HT1080 (cell line): ENCODE results near the gene KIF16B. TPM values are rescaled to one million over a fixed set of nuclear protein-coding genes. Genes with fewer than 3 reads are reported as not detected.

ENCODE experiments used
- DNase-seq: peaks from one replicate; pipeline ENCODE4 v3.0.0-alpha.2; 2015; ENCODE audit warnings: low read depth
- total RNA-seq: library from RNA; depleted of rRNA; stranded (reverse); fragments of >200 nt; shearing (Covaris generic); gene quantifications from 2 replicates; pipeline ENCODE4 v1.2.3, GENCODE V29; 2014

The KIF16B gene
- total RNA-seq, 1 experiment from 2014 or later = 1.9 TPM

DNA sequence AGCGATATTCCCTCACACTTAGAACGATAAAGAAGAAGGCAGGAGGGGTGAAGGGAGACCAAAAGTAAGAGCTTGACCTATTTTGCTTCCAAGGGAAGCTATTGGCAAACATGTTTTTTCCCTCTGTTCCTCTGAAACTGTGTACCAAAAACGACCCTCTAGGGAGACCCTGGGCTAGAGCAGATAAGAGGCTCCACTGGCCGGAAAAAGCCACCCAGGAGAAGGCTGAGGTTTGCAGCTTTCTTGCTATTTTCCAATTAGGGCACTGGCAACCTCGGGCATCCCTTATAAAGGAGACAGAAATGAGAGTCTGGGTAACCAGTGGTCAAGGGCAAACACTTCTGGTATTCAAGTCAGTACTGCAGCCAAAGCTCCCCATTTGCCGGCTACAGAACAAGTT, 168.0 kb downstream of the KIF16B start:
- DNase-seq = no peak

DNA sequence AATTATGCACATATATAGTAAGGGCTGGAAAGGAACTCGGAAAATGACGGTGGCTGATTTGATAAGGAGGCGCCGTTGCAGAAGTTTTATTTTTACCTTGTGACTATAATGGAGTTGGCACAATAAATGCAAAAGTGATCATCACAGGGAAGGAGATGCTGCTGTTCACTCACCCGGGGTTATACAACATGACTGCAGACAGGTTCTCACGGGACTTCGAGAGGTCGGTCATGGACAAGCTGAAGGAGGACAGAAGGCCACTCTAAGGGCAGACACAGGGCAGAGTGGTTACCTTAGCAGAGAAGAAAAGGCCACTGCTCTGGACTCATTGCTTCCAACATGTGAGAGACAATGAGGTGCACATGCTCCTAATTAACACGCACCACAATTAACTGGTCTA, 168.6 kb downstream of the KIF16B start:
- no peak for DNase-seq

DNA sequence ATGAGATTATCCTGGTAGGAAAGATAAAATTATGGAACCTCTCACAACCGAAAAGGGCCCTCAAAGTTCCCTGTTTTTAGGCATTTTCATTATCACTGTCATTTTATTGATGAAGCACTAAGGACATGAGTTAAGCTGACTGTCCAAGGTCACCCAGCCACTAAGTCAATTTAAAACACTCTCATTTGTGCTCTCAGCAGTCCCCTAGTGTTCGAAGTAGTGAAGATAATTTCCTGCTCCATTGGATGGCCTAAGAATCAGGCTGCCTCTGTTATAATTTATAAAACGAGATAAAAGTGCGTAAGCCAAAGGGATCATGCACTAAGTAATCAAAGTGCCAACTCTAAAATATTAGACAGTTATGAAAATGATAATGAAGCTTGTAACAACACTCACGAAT, 169.1 kb downstream of the KIF16B start:
- DNase-seq = no peak

DNA sequence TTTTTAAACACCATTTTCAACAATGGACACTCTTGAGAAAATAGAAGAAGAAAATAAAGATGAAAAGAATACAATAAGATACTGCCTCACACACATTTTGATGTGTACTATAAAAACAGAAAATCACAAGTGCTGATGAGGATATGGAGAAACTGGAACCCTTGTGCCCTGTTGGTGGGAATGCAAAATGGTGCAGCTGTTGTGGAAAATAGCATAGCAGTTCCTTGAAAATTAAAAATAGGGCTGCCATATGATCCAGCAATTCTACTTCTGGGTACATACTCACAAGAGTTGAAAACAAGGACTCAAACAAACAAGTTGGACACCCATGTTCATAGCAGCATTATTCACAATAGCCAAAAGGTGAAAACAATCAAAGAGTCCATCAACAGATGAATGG, 173.0 kb downstream of the KIF16B start:
- DNase-seq = no peak

DNA sequence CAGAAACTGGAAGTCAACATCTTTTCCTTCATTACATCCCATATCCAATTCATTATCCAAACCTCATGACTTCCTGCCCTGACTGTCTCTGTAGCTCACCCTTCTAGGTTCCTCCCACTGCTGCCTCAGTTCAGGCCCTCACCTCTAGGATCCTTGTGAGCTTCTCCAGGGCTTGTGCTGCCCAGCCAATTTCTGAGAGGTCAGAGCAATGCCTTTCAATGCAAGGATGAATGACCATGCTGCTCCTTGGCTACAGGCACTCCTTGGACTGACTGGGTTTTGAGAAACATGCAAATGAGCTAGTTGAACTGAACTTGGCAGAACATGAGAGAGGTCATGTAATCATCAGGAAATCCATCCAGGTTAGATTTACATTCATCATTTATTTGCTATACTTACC, 173.4 kb downstream of the KIF16B start:
- no peak for DNase-seq

DNA sequence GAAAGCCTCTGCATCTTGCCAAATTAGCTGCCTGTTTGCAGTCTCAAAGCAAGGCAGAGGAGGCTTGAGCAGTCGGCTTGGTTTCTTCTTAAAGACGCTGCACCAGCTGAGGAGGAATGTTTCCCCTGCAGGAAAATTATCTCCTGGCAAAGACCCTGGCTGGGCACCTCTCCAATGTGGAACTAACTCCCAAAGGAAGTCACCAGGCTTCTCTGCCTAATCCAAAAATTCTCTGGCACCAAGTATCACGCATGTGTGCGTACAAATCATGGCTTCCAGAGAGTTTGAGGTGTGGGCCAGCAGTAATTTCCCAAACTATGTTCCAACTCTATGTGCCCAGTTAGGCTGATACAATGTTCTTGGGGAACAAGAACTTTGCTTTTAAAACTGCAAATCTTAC, 176.2 kb downstream of the KIF16B start:
- DNase-seq = no peak

DNA sequence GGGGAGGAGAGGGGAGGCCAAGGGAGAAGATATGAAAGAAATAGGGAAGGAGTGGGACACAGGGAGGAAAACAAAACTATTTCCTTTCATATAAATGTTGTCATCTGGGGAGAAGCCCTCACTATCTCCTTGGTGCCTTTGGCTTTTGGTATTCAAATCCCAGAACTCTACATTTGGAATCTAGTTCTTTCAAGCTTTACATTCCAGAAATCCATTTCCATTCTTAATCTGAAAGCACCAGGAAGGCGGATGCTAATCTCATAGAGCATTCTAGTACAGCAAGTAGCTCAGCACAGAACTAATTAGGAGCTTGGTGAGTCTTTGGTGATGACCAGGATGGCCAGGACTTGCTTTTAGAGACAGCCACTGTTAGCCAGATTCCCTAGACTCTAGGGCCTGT, 177.9 kb downstream of the KIF16B start:
- no peak for DNase-seq

DNA sequence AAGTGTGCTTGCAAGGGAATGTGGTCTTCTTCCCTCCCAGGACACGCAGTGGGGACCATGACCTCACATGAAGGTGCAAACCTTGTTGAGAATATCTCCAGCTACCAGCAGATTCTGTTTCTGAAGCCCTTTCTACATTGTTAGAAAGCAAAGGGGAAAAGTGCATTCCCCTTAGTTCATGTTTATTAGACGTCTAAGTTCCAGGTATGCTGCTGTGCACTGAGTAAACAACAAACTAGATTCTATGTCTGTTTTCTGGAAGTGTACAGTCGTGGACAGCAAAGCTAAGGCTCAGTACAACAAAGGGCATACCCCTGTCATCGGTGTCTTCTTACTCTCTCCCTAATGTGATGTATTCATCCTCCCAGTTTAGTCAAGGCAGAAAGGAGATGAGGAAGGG, 178.5 kb downstream of the KIF16B start:
- no peak for DNase-seq

DNA sequence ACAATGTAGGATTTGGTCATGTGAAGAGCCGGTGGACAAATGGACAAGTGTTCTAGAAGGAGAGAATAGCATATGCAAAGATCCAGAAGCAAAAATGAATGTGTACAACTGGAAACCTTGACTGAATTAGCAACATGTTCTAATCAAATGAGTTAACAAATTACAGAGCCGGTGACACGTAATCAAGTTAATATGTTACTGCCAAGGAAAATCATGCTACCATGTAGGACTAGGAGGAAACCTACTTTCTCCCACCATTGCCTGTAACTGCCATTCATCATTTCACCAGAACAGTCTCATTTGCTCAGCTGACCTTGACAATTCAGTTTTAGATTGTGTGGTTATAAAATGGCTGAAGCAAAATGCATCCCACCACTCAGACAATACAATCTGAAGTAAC, 179.4 kb downstream of the KIF16B start:
- DNase-seq = no peak

DNA sequence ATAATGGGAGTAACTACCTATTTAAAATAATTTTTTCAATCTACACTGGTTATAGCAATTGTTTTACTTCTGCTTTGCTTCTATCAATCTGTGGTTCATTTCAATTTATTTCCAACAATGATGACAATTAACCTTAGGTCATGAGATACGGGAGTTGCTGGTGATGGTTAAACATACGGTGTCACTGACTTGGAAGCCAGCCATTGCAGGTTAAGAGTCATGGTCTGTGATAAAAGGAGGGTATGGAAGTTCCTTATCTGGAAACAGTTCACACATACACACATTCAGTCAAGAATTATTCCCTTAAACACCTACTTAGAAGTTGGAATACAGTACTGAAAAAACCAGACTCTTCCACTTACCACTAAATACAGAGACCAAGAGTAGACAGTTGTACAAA, 180.0 kb downstream of the KIF16B start:
- no peak for DNase-seq

DNA sequence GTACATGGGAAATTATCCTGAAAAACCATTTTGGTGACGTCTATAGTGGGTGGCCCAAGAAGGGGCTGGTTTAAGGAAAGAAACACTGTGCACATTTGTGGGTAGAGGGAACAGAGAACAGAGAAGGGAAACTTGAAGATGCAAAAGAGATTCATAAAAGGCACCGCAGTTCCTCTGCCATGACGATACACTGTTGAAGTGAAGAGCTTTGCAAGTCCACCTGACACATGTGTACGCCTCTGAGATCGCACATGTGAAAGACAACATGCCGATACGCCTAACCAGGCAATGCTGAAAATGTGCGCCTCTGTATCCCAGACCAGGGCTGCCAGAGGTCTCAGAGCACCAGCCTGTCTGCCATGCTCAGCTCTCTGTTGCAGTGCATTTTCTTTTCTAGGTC, 180.9 kb downstream of the KIF16B start:
- DNase-seq = no peak

DNA sequence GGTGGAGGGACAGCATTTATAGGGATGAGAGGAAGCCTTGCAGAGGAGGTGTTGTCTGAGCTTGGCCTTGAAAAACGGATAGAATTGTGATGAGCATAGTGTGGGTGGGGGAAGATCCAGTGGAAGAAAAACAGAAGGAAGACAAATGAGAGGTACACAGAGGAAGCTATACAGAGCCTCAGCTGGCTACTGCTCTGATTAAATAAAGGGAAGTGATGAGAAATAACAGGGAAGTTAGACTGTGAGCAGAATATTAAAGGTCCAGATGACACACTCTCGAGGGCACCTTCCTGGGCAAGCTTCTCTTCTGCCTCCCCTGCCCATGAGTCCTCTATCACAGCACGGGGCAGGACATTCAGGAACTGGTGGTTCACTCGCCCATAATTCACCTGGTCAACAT, 182.3 kb downstream of the KIF16B start:
- no peak for DNase-seq

DNA sequence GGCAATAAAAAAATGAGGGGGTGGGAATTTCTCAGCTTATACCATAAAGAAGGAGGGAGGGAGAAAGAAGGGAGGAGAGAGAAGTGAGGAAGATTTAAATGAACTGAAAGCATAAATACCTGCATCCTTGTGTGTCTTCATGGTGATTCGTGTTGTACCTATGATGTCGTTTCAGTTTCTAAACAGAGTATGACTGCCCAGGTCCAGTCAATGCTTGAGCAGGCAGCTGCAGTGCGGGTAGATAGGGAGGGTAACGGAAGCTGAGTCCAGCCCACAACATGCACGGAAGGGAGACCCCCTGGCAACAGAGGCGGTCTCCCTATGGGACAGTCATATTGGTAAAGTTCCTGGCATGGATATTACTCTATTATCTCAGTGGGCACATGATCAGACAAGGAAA, 184.5 kb downstream of the KIF16B start:
- no peak for DNase-seq

DNA sequence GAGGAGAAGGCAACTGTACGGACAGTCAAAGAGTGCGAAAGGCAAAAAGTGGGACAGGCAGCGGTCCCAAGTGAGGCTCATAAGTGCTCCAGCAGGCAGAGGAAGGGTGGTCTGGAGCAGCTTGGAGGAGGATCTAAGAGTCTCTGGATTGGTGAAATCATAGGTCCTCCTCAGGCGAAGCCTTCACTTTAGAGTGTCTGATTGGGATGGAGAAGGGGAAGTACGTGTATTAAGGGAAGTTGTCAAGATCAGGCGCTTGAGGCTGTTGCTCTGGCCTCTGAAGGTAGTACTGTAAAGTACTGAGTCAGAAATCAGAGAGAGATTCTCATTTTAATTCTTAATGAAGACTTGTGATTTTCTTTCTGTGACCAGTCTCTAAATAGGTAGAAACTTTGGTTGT, 185.6 kb downstream of the KIF16B start:
- DNase-seq = no peak

DNA sequence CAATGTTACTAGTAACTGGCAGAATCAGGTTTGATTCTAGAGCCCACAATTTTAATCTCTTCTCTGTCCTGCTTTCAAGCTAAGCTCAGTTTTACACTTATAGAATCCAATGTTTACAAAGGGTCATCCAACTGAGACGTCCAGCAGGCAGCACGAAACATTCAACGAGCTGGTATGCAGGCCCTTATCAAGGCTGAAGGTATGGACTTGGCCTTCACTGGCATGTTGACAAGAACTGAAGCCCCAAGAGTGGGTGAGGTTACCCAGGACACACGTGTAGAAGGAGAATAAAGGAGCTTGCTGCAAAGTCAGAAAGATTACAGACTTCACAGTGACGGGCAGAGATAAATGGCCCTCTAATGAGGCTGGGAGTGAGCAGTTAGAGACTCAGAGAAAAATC, 187.4 kb downstream of the KIF16B start:
- DNase-seq = no peak

DNA sequence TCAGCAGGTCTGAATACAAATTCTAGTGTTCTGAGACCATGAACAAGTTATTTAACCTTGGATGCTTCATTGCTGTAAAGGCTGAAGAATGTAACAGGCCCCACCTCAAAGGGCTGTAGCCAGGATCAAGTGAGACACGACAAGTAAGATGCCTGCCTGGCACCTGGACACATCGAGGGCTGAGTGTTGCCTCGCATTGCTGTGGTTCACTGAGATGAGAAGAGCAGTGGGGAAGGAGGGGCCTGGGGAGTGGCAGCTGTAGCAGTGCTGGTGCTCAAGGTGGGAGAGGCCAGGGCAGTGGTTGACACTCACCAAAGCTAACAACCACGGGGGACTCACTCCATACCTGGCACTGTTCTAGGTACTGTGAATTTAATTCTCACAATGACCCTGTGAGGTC, 187.8 kb downstream of the KIF16B start:
- no peak for DNase-seq

DNA sequence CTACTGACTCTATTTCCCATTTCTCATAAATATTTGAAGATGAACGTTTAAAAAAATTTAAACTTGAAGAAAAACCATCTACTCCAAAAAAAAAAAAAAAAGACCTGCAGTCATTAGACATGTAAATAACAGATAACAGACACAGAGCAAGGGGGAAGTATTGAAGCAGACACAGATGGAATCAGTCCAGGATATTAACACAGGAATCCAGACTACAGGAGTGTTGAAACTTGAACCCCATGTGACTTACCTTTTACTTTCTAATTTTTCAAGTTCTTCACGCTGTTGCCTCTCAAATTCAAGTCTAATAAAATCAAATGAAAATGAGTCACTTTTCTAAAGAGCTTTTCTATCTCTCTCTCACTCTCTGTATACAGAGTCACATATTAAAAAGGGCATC, 191.8 kb downstream of the KIF16B start:
- DNase-seq = no peak

DNA sequence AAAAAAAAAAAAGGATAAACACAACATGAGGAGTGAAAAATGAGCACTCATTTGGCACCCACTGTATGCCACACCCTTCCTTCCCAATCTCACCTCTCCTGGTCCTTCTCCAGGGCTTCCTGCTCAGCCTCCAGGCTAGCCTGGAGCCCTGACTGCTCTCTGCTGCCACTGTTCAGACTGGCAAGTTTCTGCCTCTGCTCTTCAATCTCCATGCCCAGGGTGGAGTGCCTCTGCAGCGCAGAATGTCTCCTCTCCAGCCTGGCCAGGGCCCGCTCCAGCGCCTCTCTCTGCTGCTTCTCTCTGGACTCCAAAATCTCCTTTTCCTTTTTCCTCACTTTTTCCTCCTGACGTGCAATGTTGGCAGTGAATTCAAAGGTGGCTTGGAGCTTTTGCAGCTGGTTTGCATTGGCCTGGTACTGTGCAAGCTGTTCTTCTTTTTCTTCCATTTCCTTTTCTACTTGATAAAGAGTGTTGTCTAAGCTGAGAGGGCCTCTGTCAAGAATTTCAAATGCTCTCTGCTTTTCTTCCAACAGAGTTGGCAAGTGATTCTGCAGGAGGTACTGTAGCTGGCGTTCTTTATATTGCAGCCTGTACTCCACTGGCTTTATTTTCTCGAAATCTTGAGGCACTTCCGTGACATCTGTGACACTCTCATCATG, 194.4 kb downstream of the KIF16B start:
- no peak for DNase-seq

DNA sequence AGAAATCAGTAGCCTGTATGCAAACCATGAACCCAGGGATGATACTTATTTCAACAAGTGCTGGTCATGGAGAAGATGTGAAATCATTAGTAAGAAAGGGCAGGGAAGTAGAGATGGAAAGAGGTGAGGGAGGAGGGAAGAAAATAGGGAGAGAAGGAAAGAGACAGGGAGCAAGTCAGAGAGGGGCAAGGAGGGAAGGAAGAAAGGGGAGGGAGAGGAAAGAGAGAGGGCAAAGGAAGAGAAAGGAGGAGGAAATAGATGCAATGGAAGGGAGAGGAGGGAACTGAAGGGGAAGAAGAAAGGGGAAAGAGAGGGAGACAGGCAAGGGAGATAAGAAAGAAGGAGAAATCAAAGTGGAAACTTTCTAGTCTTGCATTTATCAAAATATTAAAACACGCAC, 195.1 kb downstream of the KIF16B start:
- DNase-seq = no peak

DNA sequence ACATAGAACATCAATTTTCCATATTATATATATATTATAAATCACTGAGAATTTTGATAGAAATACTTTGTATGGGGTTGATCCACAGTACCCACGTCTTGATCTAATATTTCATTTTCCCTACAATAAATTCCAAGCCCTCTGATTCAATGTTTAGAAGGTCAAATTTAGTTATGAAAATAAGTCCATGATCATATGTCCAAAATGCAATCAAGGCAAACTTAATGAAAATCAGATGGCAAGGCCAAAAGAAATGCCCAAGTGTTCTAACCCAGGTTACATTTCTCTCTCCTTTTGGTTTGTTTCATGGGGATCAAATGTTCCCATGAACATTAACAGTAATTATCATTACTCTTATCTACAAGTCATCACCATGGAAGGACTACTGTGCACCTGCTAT, 203.8 kb downstream of the KIF16B start:
- no peak for DNase-seq

DNA sequence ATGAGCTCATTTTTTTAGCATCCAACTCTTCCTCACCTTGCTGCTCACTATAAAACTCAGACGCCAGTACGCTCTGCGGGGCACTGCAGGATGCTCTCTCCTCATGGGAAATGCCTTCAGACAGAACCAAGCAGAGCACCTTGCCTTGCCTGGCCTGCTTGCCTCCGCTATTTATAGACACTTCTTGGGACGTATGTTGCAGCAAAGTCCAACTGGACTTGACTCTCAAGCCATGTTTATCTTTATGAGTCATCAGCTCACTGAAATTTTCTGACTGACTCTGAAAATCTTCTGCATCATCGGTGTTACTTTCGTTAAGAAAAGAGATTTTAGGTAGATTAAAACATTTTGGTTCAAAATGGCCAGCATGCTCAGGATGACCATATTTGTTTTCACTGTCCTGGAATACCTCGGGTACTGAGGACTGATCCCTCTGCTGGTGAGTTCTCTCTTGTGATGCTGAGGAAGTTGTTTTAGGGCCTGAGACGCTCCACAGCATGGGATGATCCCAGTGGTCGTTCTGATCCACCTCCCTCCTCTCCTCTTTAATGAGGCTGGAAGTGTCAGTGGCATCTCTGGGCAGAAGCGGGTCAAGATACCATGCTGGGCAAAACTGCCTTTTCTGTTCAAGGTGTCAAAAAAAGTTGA, 204.5 kb downstream of the KIF16B start:
- peak; percentile 4 for DNase-seq

DNA sequence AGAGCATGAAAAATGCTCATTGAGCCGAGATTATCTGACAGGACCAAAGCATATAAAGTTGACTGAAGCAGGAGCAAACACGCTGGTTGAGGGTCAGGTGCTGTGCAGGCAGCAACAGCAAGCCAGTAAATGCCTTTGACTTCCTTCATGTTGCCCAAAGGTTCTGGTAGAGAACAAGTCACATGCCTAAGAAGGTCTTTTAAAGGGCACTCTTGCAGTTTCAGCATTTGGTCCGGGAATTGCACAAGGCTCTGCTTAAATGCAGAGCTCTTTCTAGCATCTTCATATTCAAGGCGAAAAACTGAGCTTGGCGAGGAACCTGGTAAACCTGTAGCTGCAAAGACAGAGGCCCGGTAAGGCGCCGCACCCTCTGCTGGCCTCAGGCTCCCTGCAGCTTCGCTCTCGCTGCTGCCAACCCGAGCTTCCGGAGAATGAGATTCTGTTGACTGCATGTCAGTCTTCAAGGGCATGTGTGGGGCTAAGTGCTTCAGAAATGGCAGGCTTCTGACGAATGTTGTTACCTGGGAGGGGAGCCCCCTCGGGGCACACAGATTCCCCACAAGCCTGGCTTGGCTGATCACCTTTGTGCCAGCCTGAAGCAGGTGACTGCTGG, 205.2 kb downstream of the KIF16B start:
- DNase-seq = no peak

DNA sequence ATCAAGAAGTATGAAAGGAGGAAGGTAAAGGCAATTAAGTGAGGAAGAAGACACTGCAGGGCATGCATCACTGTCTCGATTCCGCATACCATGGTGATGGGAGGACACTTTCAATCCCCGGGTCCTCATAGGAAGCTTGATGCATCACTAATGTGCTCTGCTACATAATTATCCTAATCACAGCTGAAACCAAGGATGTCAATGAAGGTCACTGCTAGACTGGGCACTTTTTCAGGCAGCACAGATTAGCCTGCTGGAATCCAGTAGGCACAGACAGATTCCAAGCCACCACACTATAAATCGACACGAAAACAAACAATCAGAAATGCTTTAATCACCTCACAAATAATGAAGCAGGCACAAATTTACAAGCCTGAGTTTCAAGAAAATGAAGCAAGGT, 206.7 kb downstream of the KIF16B start:
- DNase-seq = no peak
